IMR-90 (cell line): ENCODE measurements around the gene RAD1. TPM values are rescaled to one million over a fixed set of nuclear protein-coding genes. Genes with fewer than 3 reads are reported as not detected.

Source experiments
- ATAC-seq: fragments of 200-7000 bp; cut with Tn5 transposase; 2 replicates; pipeline ENCODE4 v1.9.1; 2020; ENCODE audit warnings: low read depth, mild to moderate bottlenecking, moderate library complexity
- BruUV-seq: library from RNA; stranded (reverse); fragments of 400-500 nt; replicated peaks from 2 replicates; lab custom pipeline; 2021; lab: Mats Ljungman, UMichigan
- CTCF ChIA-PET: fragments of 300-600 bp; formaldehyde crosslinking; extraction: SDS; loops from one replicate; lab custom pipeline; 2021; ENCODE audit warnings: antibody characterized with exemption; lab: Yijun Ruan, JAX
- POLR2A ChIA-PET: fragments of 300-600 bp; sonication (Branson Sonifier 250); formaldehyde crosslinking; loops from one replicate; lab custom pipeline; 2022; ENCODE audit warnings: antibody characterized with exemption; ENCODE audit not compliant: unreplicated experiment; lab: Charles Lee
- DNase-seq: peaks from one replicate; pipeline ENCODE4 v3.0.0; 2013
- H2AFZ ChIP-seq: replicated peaks from 2 replicates; pipeline ENCODE3; 2013; ENCODE audit warnings: low read length, mild to moderate bottlenecking; ENCODE audit not compliant: poor library complexity
- H2AK5ac ChIP-seq: 2 replicates; pipeline ENCODE4 v1.6.1; 2013; ENCODE audit warnings: low read depth, low read length, inconsistent platforms
- H2AK9ac ChIP-seq: replicated peaks from 2 replicates; pipeline ENCODE3; 2013; ENCODE audit warnings: mild to moderate bottlenecking, low read depth, low read length, moderate library complexity; ENCODE audit not compliant: poor library complexity
- H2BK120ac ChIP-seq: 2 replicates; pipeline ENCODE4 v1.6.1; 2013; ENCODE audit warnings: low read depth, low read length, inconsistent platforms
- H2BK15ac ChIP-seq: 3 replicates; pipeline ENCODE4 v1.6.1; 2013; ENCODE audit warnings: low read depth, low read length, inconsistent platforms
- H2BK20ac ChIP-seq: 2 replicates; pipeline ENCODE4 v1.6.1; 2013; ENCODE audit warnings: low read depth, mild to moderate bottlenecking, inconsistent platforms, low read length, moderate library complexity
- H2BK5ac ChIP-seq: 2 replicates; pipeline ENCODE4 v1.6.1; 2013; ENCODE audit warnings: mild to moderate bottlenecking, low read depth, low read length, inconsistent platforms; ENCODE audit not compliant: poor library complexity, severe bottlenecking
- H3K14ac ChIP-seq: replicated peaks from 2 replicates; pipeline ENCODE4 v1.6.1; 2013; ENCODE audit warnings: low read depth, low read length, inconsistent platforms
- H3K18ac ChIP-seq: 2 replicates; pipeline ENCODE4 v1.6.1; 2013; ENCODE audit warnings: low read depth, low read length, control low read depth
- H3K23ac ChIP-seq: 2 replicates; pipeline ENCODE4 v1.6.1; 2013; ENCODE audit warnings: low read depth, low read length, inconsistent platforms
- H3K27ac ChIP-seq: 2 replicates; pipeline ENCODE4 v1.5.1; 2013; ENCODE audit warnings: mild to moderate bottlenecking, control low read depth, low read length; ENCODE audit not compliant: insufficient read depth
- H3K27me3 ChIP-seq: 2 replicates; pipeline ENCODE4 v1.6.1; 2013; ENCODE audit warnings: low read length; ENCODE audit not compliant: control insufficient read depth, insufficient read depth
- H3K36me3 ChIP-seq: 2 replicates; pipeline ENCODE4 v1.6.1; 2013; ENCODE audit warnings: low read length, mixed read lengths; ENCODE audit not compliant: control insufficient read depth, insufficient read depth
- H3K4ac ChIP-seq: 2 replicates; pipeline ENCODE4 v1.6.1; 2013; ENCODE audit warnings: low read depth, low read length, inconsistent platforms
- H3K4me1 ChIP-seq: 2 replicates; pipeline ENCODE4 v1.6.1; 2013; ENCODE audit warnings: low read length, mixed read lengths; ENCODE audit not compliant: control insufficient read depth, insufficient read depth
- H3K4me2 ChIP-seq: 2 replicates; pipeline ENCODE4 v1.6.1; 2013; ENCODE audit warnings: low read depth, mild to moderate bottlenecking, control low read depth, low read length, moderate library complexity
- H3K4me3 ChIP-seq: 2 replicates; pipeline ENCODE4 v1.5.1; 2013; ENCODE audit warnings: low read depth, mild to moderate bottlenecking, control low read depth, low read length, moderate library complexity; ENCODE audit not compliant: insufficient read depth
- H3K56ac ChIP-seq: 2 replicates; pipeline ENCODE4 v1.6.1; 2013; ENCODE audit warnings: low read length, inconsistent platforms; ENCODE audit not compliant: insufficient read depth; ENCODE audit errors: extremely low read depth
- H3K79me1 ChIP-seq, 2 experiments: 2 replicates each; pipeline ENCODE4 v1.6.1; 2013; ENCODE audit warnings: low read length in 2 of 2, inconsistent platforms in 1 of 2, low read depth in 1 of 2
- H3K9ac ChIP-seq: 2 replicates; pipeline ENCODE4 v1.6.1; 2013; ENCODE audit warnings: low read depth, low read length, control low read depth
- H3K9me1 ChIP-seq: 2 replicates; pipeline ENCODE4 v1.6.1; 2013; ENCODE audit warnings: low read length, inconsistent platforms; ENCODE audit not compliant: insufficient read depth
- H3K9me3 ChIP-seq: 2 replicates; pipeline ENCODE4 v1.6.1; 2013; ENCODE audit warnings: low read length; ENCODE audit not compliant: control insufficient read depth, insufficient read depth
- H4K20me1 ChIP-seq: 2 replicates; pipeline ENCODE4 v1.6.1; 2013; ENCODE audit warnings: low read length, inconsistent platforms; ENCODE audit not compliant: insufficient read depth
- H4K5ac ChIP-seq: 2 replicates; pipeline ENCODE4 v1.6.1; 2013; ENCODE audit warnings: mild to moderate bottlenecking, low read depth, low read length, control low read depth
- H4K8ac ChIP-seq, 2 experiments: 2 replicates each; pipeline ENCODE4 v1.6.1; 2013; ENCODE audit warnings: low read depth in 2 of 2, low read length in 2 of 2, control low read depth in 1 of 2, inconsistent platforms in 1 of 2
- H4K91ac ChIP-seq: 2 replicates; pipeline ENCODE4 v1.6.1; 2013; ENCODE audit warnings: low read depth, low read length, inconsistent platforms; ENCODE audit not compliant: insufficient read depth
- POLR2A ChIP-seq: IDR thresholded peaks from 2 replicates; pipeline ENCODE4 v1.6.1; 2012; ENCODE audit warnings: mild to moderate bottlenecking, low read depth, low read length
- SMC3 ChIP-seq: fragments of 150-350 bp; IDR thresholded peaks from 2 replicates; pipeline ENCODE4 v1.6.1; 2016; ENCODE audit warnings: low read depth, mild to moderate bottlenecking, antibody characterized with exemption, low read length, moderate library complexity
- WGBS, 2 experiments: methylation state at CpG; one replicate each; pipeline versions ENCODE4 v1.1.5 to v1.1.7; 2013; ENCODE audit warnings: missing lambda C conversion rate in 2 of 2; ENCODE audit not compliant: insufficient read length in 1 of 2; ENCODE audit errors: extremely low coverage in 2 of 2; 5-methylcytosine and 5-hydroxymethylcytosine counted together
- dilution Hi-C: fragments of 300-500 bp; cut with HindIII; formaldehyde crosslinking; loops from one replicate; pipeline ENCODE4 v1.14.3; 2018; ENCODE audit warnings: low sequenced_read_pairs; ENCODE audit not compliant: unreplicated experiment
- in situ Hi-C: fragments of 300-500 bp; cut with MboI; formaldehyde crosslinking; loops from 3 replicates; pipeline ENCODE4 v1.14.3; 2019; ENCODE audit warnings: low sequenced_read_pairs, inconsistent platforms, mixed read lengths
- intact Hi-C: fragments of 100-400 bp; cut with micrococcal nuclease; formaldehyde crosslinking; loops from 2 replicates; pipeline ENCODE4 v1.10.0; 2022
- polyA plus RNA-seq, 3 experiments: library from polyadenylated mRNA; depleted of rRNA; stranded (reverse); fragments of >200 nt; gene quantifications; 2 replicates each; pipeline ENCODE4 v1.2.3, GENCODE V29; 2012; ENCODE audit warnings: low replicate concordance in 1 of 3
- total RNA-seq: library from RNA; depleted of rRNA; stranded (reverse); fragments of >200 nt; gene quantifications from 2 replicates; pipeline ENCODE4 v1.2.3, GENCODE V29; 2012

The RAD1 gene
- total and polyA plus RNA-seq, 2 of the 4 experiments (the other 2 are of a cell fraction): 18.5 to 21.5 TPM

GRCh38 chr5:34916518-34916917, 1.2 kb upstream of the RAD1 start:
- Histone ChIP-seq H2BK5ac (peak overlapping the region; percentile 59), H2BK20ac (no peak overlapping the region), H3K27ac (no peak overlapping the region), H3K4me3 (peak overlapping the region; percentile 77), H2BK15ac (no peak overlapping the region), H2AK5ac (no peak overlapping the region), H3K36me3 (peaks cover 12% of the 10 kb centered on the region), H3K4me1 (peaks cover 5% of the 10 kb centered on the region; the same call in 1 of the 2 replicates), H3K56ac (peak overlapping the region; percentile 79), H3K4ac (peak overlapping the region; percentile 84; the same call in 1 of the 2 replicates), H2AFZ (no peak overlapping the region), H2BK120ac (no peak overlapping the region), H3K9me3 (no peaks in the 10 kb centered on the region), H3K9ac (peak overlapping the region; percentile 89), H2AK9ac (no peak overlapping the region), H4K8ac (peak overlapping the region; percentile 77 to 92; a peak in 3 of 4 replicates), H4K5ac (no peak overlapping the region), H3K79me1 (peaks cover 14 to 31% of the 10 kb centered on the region in 2 experiments), H3K23ac (peak overlapping the region; percentile 75; the same call in 1 of the 2 replicates), H3K4me2 (peak overlapping the region; percentile 99), H4K91ac (peak overlapping the region; percentile 9; the same call in 1 of the 2 replicates), H3K27me3 (no peaks in the 10 kb centered on the region), H4K20me1 (peaks cover 2% of the 10 kb centered on the region; the same call in 1 of the 2 replicates), H3K18ac (no peak overlapping the region; the same call in 1 of the 2 replicates), H3K9me1 (0 out of 2 replicates have a peak, but pooled peaks cover 3% of the 10 kb centered on the region), H3K14ac (peak overlapping the region; percentile 79; the same call in 1 of the 2 replicates)
- in situ Hi-C loops (no loop called here), intact Hi-C loops (loop anchor here (5.0 kb wide), 1 partner anchor 429 kb away; no protein-coding TSS in a partner anchor), dilution Hi-C loops (no loop called here)
- no peak for DNase-seq
- POLR2A ChIA-PET: interaction anchor here (0.6 kb wide), 1 partner anchor 13 kb away, joined by 8 read pairs; the partner anchor contains the start of gene DNAJC21
- TF ChIP-seq POLR2A (no peak), SMC3 (no peak)
- WGBS, 2 experiments: no CpG with 5 or more reads among the region's 6 CpGs
- CTCF ChIA-PET: no interaction called here
- BruUV-seq: no TSS peak
- ATAC-seq: no peak
